ENCODE measurements around the gene RANBP1. TPM values are rescaled to one million over a fixed set of nuclear protein-coding genes. Genes with fewer than 3 reads are reported as not detected.

RANBP1 gene
- total and polyA plus RNA-seq, 9 of the 15 experiments (the other 6 are each of a cell fraction or from before 2014, with no cell fraction given) = 162 to 2,891 (median 1,289) TPM

DNA sequence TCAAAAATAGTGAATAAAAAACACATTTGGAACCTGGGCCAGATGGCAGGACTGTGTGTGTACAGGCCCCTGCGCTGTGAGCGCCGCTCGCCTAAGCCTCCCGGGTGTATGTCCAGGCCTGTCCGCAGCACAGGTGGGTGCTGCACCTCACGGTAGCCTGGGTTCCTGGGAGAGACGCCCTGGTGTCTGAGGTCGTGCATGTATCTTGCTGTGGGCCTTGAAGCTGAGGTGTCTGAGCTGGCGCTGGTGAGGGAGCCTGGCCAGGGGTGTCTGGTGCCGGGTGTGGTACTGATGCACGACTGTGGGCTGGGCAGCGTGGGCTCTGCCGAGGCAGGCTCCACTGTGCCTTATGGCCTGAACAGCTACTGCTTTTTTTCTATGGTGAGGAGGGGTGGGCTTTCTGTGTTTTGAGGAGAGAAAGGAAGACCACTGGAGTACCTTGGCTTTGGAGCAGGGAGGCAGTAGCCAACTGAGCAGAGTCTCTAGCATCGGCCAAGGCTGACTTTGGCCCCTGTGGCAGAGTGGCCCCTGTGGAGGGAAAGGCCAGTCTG is 11.5 kb downstream of the RANBP1 start (continued):
- TF ChIP-seq CCAR2 (IDR thresholded peaks at IDR 0.05; ENCODE audit: low read depth, low read length) = no peak
- no peak for TF ChIP-seq ZNF41 (CRISPR knock-in tag; conservative IDR thresholded peaks at IDR 0.05)
- no peak for TF ChIP-seq IFI16 (CRISPR knock-in tag; IDR thresholded peaks at IDR 0.05)
- TF ChIP-seq FOS (IDR thresholded peaks at IDR 0.05; ENCODE audit: extremely low read depth, insufficient read length) = no peak
- no peak for TF ChIP-seq DMBX1 (CRISPR knock-in tag; IDR thresholded peaks at IDR 0.05; ENCODE audit: borderline replicate concordance)
- no peak for TF ChIP-seq U2AF2 (optimal IDR thresholded peaks at IDR 0.05; ENCODE audit: low read depth, low read length)
- no peak for TF ChIP-seq MEF2D (tag; conservative IDR thresholded peaks at IDR 0.05; ENCODE audit: low read depth)
- TF ChIP-seq MCM2 (IDR thresholded peaks at IDR 0.05; ENCODE audit: low read depth) = no peak
- no peak for TF ChIP-seq CTBP1 (IDR thresholded peaks at IDR 0.05; ENCODE audit: borderline replicate concordance)
- no peak for TF ChIP-seq RAD51 (IDR thresholded peaks at IDR 0.05; ENCODE audit: borderline replicate concordance, low read depth)
- TF ChIP-seq, protein P1, sequence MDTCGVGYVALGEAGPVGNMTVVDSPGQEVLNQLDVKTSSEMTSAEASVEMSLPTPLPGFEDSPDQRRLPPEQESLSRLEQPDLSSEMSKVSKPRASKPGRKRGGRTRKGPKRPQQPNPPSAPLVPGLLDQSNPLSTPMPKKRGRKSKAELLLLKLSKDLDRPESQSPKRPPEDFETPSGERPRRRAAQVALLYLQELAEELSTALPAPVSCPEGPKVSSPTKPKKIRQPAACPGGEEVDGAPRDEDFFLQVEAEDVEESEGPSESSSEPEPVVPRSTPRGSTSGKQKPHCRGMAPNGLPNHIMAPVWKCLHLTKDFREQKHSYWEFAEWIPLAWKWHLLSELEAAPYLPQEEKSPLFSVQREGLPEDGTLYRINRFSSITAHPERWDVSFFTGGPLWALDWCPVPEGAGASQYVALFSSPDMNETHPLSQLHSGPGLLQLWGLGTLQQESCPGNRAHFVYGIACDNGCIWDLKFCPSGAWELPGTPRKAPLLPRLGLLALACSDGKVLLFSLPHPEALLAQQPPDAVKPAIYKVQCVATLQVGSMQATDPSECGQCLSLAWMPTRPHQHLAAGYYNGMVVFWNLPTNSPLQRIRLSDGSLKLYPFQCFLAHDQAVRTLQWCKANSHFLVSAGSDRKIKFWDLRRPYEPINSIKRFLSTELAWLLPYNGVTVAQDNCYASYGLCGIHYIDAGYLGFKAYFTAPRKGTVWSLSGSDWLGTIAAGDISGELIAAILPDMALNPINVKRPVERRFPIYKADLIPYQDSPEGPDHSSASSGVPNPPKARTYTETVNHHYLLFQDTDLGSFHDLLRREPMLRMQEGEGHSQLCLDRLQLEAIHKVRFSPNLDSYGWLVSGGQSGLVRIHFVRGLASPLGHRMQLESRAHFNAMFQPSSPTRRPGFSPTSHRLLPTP (IDR thresholded peaks at IDR 0.05; ENCODE audit: borderline replicate concordance, extremely low read depth, insufficient read length) = no peak
- TF ChIP-seq RBFOX2 (IDR thresholded peaks at IDR 0.05; ENCODE audit: low read depth, low read length) = peak; percentile 71
- TF ChIP-seq ZNF174 (CRISPR knock-in tag; IDR thresholded peaks at IDR 0.05) = no peak
- TF ChIP-seq TBP (optimal IDR thresholded peaks at IDR 0.05; ENCODE audit: low read depth, low read length) = no peak
- TF ChIP-seq ZNF586 (CRISPR knock-in tag; conservative IDR thresholded peaks at IDR 0.05) = no peak; the same call in 1 of the 2 replicates
- TF ChIP-seq E2F3 (CRISPR knock-in tag; IDR thresholded peaks at IDR 0.05) = 0 out of 2 replicates have a peak, but pooled peaks have one; percentile 9
- TF ChIP-seq HMG20A (CRISPR knock-in tag; conservative IDR thresholded peaks at IDR 0.05) = no peak
- no peak for TF ChIP-seq MECOM (CRISPR knock-in tag; IDR thresholded peaks at IDR 0.05)
- TF ChIP-seq BHLHE40 (IDR thresholded peaks at IDR 0.05; ENCODE audit: low read length) = no peak
- TF ChIP-seq ELF2 (CRISPR knock-in tag; IDR thresholded peaks at IDR 0.05) = 0 out of 2 replicates have a peak, but pooled peaks have one; percentile 18
- no peak for TF ChIP-seq FUS (optimal IDR thresholded peaks at IDR 0.05; ENCODE audit: low read depth, low read length)
- TF ChIP-seq FOXM1 (IDR thresholded peaks at IDR 0.05; ENCODE audit: low read depth) = no peak
- TF ChIP-seq FOXM1 (CRISPR knock-in tag; IDR thresholded peaks at IDR 0.05; ENCODE audit: low read depth) = no peak
- no peak; the same call in 1 of the 2 replicates for TF ChIP-seq MTA3 (IDR thresholded peaks at IDR 0.05; ENCODE audit: borderline replicate concordance)
- no peak for TF ChIP-seq FOXA1 (IDR thresholded peaks at IDR 0.05; ENCODE audit: borderline replicate concordance)
- no peak for TF ChIP-seq SRSF7 (optimal IDR thresholded peaks at IDR 0.05; ENCODE audit: low read depth, low read length)
- no peak for TF ChIP-seq TAF1 (IDR thresholded peaks at IDR 0.05; ENCODE audit: control insufficient read depth, extremely low read depth, insufficient read depth, low read length, severe bottlenecking)
- TF ChIP-seq TCFL5 (CRISPR knock-in tag; conservative IDR thresholded peaks at IDR 0.05) = no peak
- 0 out of 2 replicates have a peak, but pooled peaks have one; percentile 16 for TF ChIP-seq ZFPM2 (CRISPR knock-in tag; IDR thresholded peaks at IDR 0.05)
- TF ChIP-seq ZNF224 (CRISPR knock-in tag; IDR thresholded peaks at IDR 0.05) = no peak
- TF ChIP-seq PHF8 (IDR thresholded peaks at IDR 0.05; ENCODE audit: borderline replicate concordance, low read length) = no peak

All from K562 (cell line).